MM.1S (cell line): ENCODE measurements around the gene CDH4.

Source experiments
- EZH2 ChIP-seq: fragments of 300-600 bp; sonication (generic); optimal IDR thresholded peaks from 2 replicates; pipeline ENCODE3; 2017; ENCODE audit warnings: low read depth, mild to moderate bottlenecking, antibody characterized with exemption, low read length, mixed read lengths
- TF ChIP-seq, protein P1 (sequence below): fragments of 300-600 bp; sonication (generic); IDR thresholded peaks from 2 replicates; pipeline ENCODE4 v1.5.1; 2016; ENCODE audit warnings: antibody characterized with exemption, low read length, mixed read lengths

GRCh38 chr20:61656198-61656597 lies 404.1 kb downstream of the CDH4 start:
- TF ChIP-seq, protein P1, sequence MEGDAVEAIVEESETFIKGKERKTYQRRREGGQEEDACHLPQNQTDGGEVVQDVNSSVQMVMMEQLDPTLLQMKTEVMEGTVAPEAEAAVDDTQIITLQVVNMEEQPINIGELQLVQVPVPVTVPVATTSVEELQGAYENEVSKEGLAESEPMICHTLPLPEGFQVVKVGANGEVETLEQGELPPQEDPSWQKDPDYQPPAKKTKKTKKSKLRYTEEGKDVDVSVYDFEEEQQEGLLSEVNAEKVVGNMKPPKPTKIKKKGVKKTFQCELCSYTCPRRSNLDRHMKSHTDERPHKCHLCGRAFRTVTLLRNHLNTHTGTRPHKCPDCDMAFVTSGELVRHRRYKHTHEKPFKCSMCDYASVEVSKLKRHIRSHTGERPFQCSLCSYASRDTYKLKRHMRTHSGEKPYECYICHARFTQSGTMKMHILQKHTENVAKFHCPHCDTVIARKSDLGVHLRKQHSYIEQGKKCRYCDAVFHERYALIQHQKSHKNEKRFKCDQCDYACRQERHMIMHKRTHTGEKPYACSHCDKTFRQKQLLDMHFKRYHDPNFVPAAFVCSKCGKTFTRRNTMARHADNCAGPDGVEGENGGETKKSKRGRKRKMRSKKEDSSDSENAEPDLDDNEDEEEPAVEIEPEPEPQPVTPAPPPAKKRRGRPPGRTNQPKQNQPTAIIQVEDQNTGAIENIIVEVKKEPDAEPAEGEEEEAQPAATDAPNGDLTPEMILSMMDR: no peak
- no peak for TF ChIP-seq EZH2
